Spleen (tissue), 7 donors: Measurements from ENCODE around the gene ARMC12.

Source experiments
- POLR2A ChIP-seq, 3 donors: fragments of 450-650 bp; IDR thresholded peaks; one replicate each; pipeline ENCODE4 v1.5.1; 2017; ENCODE audit warnings: antibody characterized with exemption in 3 of 3, mild to moderate bottlenecking in 1 of 3
- TF ChIP-seq, protein P1 (sequence below), 11 experiments: fragments of 200-600 bp in 7 of 11; fragments of 450-650 bp in 4 of 11; sonication (generic) in 4 of 11; IDR thresholded peaks in 8 of 11; conservative IDR thresholded peaks in 3 of 11; 1 replicate in 7 of 11; 2 replicates in 4 of 11; pipeline versions ENCODE4 v1.4.0 to v1.8.0; 2016 to 2021; ENCODE audit warnings: antibody characterized with exemption in 11 of 11, inconsistent platforms in 4 of 11, mild to moderate bottlenecking in 1 of 11
- donor health status: DM: no; HTN: no; CAD: no; lungs with moderate emphysema.
- donor health status: DM: no; HTN: no; CAD: no.
- donor health status: DM: no; HTN: no; CAD: no.

DNA sequence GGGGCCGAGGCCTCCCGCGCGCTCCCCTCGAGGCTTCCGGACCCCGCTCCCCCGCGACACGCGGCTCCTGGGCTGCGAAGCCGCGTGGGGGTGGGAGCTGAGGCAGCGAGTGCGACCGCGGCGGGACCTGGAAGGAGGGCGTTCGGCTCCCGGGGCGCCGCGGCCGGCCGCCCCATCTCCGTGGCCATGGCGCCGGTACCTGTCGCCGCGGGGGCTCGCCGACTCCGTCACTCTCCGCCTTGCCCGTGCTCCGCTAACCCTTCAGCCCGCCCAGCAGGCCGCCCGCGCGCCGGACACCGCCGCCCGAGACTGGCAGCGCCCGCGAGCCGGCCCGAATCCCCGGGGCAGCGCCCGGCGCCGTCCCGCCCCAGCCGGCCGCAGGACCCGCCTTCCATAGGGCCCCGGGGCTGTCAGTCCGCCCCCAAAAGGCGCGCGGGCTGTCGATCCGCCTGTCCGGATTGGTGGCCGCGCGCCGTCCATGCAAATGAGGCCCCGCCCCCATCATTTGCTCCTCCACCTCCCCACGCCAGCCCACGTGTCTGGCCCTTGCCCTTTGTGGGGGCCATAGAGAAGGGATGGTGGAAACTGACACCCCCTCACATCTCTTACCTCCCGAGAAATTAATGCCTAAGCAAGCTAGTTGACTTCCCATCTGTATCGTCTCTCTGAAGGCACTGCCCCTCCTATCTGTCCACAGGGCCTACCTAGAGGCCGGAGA is 48.1 kb upstream of the ARMC12 start, which contains the start of gene FKBP5:
- TF ChIP-seq, protein P1, sequence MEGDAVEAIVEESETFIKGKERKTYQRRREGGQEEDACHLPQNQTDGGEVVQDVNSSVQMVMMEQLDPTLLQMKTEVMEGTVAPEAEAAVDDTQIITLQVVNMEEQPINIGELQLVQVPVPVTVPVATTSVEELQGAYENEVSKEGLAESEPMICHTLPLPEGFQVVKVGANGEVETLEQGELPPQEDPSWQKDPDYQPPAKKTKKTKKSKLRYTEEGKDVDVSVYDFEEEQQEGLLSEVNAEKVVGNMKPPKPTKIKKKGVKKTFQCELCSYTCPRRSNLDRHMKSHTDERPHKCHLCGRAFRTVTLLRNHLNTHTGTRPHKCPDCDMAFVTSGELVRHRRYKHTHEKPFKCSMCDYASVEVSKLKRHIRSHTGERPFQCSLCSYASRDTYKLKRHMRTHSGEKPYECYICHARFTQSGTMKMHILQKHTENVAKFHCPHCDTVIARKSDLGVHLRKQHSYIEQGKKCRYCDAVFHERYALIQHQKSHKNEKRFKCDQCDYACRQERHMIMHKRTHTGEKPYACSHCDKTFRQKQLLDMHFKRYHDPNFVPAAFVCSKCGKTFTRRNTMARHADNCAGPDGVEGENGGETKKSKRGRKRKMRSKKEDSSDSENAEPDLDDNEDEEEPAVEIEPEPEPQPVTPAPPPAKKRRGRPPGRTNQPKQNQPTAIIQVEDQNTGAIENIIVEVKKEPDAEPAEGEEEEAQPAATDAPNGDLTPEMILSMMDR (IDR thresholded peaks at IDR 0.05 in 8 of 11, conservative IDR thresholded peaks at IDR 0.05 in 3 of 11) = peak in 4 of 11 experiments; percentile 5 to 18 (median 12)
- peak in 2 of 3 donors; percentile 86 to 95 for TF ChIP-seq POLR2A (IDR thresholded peaks at IDR 0.05)
